DMS79 (cell line): ENCODE measurements around the gene PLEKHH2.
A peak's percentile ranks its signal among the peaks of the same experiment; 100 is the strongest.
"Not testable (repeated sequence)": the region's sequence is repeated elsewhere in the genome, so short reads cannot be mapped to it uniquely, and the experiment has no call there.

Experiments
- DNase-seq: peaks from one replicate; lab custom pipeline; 2025; lab: John Stamatoyannopoulos, UW

Gene PLEKHH2

DNA sequence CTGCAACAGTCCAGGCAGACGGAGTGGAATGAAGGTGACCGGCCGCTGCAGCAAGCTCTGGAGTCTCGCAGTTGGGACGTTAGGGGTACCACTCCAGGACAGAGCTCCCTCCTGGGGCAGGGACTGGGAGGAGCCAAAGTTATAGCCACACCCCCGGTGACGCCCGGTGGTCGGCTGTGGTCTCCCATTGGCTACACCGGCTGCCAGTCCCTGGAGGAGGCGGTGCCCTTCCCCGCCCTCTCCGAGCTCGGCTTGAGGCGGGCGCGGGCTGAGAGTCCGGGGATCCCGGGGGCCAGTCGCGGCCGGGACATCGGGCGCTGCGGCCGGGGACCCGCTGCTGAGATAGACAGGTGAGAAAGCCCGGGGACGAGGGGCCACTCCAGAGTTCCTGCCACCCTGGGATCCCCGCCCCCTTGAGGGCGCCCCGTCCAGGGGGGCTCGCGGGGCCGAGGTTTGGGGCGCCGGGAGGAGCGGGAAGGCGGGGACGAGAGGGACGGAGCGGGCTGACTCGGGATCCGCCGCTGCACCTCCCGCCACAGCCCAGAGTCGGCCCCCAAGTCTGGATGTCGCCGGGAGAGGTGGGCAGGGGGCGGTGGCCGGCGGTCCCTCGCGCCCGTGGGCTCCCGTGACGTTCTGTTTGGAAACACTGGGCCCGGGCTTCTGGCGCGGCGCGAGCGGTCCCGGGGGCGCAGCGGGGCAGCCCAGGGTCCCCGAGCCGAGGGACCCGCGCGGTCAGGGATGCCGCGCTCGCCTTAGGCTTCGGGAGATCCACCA lies at the start of gene PLEKHH2:
Gene PLEKHH2 (plus strand): TSS at position 231 of the 774 bp plus-strand sequence. CDS start 7,414 bp downstream, outside the sequence.
- peak; percentile 32 for DNase-seq

GRCh38 chr2:43592443-43592842 lies 44.6 kb upstream of the PLEKHH2 start:
- DNase-seq = no peak

GRCh38 chr2:43593254-43593653 lies 43.8 kb upstream of the PLEKHH2 start:
- DNase-seq = peak; percentile 97

DNA sequence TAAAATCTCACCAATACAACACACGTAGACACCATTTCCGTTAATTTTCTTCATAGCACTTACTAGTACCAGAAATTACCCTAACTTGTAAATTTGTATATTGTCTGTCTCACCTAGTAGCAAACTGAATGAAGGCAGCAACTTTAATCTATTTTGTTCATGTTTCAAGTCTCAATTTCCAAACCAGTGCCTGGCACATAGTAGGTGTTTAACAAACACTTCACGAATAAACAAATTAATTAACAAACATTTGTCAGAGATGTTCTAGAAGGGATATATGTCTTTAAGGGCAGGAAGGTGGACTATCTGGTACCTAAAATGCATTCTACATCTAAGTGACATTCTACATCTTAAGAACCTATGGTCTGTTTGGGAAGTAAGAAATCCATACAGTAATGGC lies 42.2 kb upstream of the PLEKHH2 start:
- DNase-seq = no peak

- DNase-seq = peak; percentile 97
Observed at GRCh38 chr2:43595603-43596412, 41.3 kb upstream of the PLEKHH2 start, which contains the start of gene THADA. Gene THADA, minus strand, starts transcription at chr2:43596038. Its CDS starts 3,646 bp downstream, at chr2:43592392.

DNA sequence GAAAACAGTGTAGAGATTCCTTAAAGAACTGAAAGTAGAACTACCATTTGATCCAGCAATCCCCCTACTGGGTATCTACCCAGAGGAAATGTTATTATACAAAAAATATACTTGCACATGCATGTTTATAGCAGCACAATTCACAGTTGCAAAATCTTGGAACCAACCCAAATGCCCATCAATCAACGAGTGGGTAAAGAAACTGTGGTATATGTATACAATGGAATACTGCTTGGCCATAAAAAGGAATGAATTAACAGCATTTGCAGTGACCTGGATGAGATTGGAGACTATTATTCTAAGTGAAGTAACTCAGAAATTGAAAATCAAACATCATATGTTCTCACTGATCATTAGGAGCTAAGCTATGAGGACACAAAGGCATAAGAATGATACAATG lies 36.5 kb upstream of the PLEKHH2 start:
- not testable (repeated sequence) for DNase-seq

- no peak for DNase-seq
Observed at GRCh38 chr2:43604674-43605073, 32.4 kb upstream of the PLEKHH2 start.

- no peak for DNase-seq
Observed at GRCh38 chr2:43605079-43605655, 31.9 kb upstream of the PLEKHH2 start.

- no peak for DNase-seq
Observed at GRCh38 chr2:43605851-43606250, 31.2 kb upstream of the PLEKHH2 start.

DNA sequence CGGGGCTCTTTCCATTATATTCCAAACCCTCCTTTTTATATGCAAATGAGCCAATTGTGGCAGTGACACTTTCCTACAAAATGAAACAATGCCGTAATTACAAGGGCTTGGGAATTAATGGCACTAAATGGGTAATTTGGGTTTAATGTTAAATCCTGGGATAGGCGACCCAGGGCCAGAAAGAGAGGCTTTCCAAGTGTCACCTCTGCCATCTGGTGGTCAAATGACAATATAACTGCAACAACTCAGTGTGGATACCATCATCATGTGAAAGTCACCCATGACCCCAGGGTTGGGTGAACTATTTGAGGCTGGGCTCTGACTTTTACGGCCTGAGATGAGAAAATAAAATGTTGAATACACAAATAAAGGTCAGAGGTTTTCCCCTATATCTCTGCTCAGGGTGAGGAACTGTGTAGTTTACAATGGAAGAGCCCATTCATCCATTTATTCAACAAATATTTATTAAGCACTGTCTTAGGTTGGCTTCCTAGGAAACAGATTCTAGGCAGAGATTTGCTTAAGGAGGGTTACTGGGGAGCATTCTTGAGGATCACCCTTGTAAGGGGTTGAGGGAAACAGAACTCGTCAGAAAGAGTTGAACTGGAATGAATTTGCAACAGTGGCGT lies 27.7 kb upstream of the PLEKHH2 start:
- DNase-seq = no peak

DNA sequence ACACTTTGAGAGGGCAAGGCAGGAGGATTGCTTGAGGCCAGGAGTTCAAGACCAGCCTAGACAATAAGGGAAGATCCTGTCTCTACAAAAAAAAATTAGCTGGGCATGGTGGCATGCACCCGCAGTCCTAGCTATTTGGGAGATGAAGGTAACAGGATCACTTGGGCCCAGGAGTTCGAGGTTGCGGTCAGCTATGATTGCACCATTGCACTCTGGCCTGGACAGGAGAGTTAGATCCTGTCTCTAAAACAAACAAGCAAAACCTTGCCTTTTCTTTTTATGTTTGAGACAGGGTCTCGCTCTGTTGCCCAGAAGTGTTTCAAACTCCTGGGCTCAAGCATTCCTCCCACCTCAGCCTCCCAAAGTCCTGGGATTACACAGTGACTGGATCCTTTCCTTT lies 26.7 kb upstream of the PLEKHH2 start:
- no peak for DNase-seq

DNA sequence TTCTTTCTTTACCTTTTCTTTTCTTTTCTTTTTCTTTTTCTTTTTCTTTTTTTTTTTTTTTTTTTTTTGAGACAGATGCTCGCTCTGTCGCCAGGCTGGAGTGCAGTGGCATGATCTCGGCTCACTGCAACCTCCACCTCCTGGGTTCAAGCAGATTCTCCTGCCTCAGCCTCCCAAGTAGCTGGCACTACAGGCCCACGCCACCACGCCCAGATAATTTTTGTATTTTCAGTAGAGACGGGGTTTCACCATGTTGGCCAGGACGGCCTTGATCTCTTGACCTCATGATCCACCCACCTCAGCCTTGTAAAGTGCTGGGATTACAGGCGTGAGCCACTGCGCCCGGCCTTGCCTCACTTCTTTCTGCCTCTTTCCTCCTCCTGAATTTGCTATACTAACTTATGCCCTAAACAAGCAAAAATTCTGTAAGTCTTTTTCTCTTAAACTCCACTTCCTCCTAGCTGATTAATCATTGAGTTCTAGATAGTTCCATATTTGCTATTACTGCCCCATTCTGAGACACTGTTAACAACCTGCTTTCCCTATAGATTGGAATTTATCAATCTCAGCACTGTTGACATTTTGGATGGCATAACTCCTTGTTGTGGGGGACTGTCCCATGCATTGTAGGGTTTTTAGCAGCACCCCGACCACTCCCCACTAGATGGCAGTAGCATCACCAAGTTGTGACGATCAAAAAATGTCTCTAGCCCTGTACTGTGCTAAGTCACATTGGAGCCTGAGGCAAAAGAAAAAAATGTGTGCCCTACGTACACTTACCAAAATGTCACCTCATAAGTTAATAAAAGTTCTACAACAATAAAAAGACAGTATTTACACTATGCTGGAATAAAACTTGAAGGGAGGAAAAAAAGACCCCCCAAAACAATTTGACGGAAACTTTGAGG lies 24.8 kb upstream of the PLEKHH2 start:
- peak; percentile 14 for DNase-seq

DNA sequence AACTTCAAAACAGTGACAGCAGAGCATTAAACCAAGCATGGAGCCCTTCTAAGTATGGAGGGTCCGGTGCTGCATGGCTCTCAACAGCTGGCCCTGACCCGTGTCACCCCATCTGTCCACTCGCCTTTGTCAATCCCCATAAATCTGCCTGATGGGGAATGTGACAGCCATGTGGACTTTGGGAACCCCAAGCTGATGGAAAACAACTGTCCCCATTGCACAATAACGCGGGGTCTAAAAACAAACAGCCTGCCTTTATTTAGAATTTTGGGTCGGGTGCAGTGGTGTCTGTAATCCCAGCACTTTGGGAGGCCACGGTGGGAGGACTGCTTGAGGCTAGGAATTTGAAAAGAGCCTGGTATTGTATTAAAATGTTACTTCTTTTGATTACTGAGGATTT lies 24.1 kb upstream of the PLEKHH2 start:
- DNase-seq = no peak

DNA sequence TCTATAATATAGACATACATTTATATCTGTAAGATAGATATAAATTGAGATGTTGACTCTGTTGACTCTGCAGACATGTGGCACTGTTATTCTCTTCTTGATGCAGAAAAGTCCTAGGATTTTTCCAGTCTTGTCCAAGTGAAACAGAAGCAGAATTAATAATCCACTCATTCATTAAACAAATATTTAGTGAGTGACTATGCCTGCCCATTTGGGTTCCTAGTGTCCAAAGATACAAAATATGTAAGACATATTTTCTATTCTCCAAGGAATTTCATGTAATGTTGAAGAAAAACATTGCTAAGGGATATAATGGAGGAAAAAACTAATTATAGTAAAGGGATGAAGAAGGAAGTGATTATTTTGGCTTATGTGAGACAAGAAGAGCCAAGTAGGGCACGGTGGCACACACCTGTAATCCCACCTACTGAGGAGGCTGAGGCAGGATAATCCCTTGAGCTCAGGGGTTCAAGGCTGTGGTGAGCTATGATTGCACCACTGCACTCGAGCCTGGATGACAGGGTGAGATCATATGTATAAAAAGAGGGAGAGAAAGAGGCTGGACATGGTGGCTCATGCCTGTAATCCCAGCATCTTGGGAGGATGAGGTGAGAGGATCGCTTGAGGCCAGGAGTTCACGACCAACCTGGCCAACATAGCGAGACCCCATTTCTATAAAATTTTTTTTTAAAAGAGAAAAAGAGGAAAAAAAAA lies 19.9 kb upstream of the PLEKHH2 start:
- no peak for DNase-seq

GRCh38 chr2:43619511-43619910 lies 17.5 kb upstream of the PLEKHH2 start:
- DNase-seq = no peak

DNA sequence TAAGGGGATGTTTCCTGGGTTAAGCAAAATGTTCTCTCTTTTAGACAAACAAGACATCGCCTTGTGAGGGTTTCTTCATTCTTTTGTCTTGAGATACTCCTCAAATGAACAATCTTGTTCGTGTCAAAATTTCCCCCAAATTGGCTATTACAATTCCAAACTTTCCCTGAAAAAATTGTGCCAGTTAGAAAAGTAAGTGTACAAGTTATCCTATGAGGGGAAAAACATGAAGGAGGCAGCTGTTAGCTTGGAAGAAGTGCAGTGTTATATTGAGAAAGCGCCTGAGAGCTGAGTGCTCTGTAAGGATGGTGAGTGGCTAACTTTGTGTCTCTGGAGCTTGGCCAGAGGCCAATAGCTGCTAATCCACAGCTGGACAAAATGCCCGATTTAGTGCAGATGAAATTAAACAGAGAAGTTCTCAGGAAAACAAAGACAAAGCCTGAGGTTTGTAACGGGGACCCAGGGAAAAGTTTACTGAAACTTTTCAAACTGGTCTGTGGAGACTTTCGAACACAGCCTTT lies 14.1 kb upstream of the PLEKHH2 start:
- DNase-seq = no peak

GRCh38 chr2:43631618-43632317 lies 5.3 kb upstream of the PLEKHH2 start:
- DNase-seq = no peak

- no peak for DNase-seq
Observed at GRCh38 chr2:43634604-43635306, 2.3 kb upstream of the PLEKHH2 start.

DNA sequence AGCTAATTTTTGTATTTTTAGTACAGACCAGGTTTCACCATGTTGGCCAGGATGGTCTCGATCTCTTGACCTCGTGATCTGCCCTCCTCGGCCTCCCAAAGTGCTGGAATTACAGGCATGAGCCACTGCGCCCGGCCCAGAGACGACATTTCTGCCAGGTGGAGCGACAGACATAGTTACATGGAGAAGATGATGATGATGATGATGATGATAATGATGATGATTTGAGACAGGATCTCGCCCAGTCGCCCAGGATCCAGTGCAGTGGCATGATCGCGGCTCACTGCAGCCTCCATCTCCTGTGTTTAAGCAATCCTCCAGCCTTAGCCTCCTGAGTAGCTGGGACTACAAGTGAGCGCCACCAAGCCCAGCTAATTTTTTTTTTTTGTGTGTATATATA lies 907 bp upstream of the PLEKHH2 start:
- not testable (repeated sequence) for DNase-seq
